ENCODE results near the gene RABGAP1.

The RABGAP1 gene

GRCh38 chr9:122936464-122936863, 4.4 kb upstream of the RABGAP1 start:
- DNase-seq (no peak), ATAC-seq (no peak)
- no peaks in the 10 kb centered on the region for H3K9me3 Mint-ChIP-seq
- peaks cover 18% of the 10 kb centered on the region for H3K4me1 Mint-ChIP-seq
- no peak overlapping the region for H3K4me3 Mint-ChIP-seq
- no peaks in the 10 kb centered on the region for H3K27me3 Mint-ChIP-seq
- no peak overlapping the region for H3K27ac Mint-ChIP-seq

- Mint-ChIP-seq H3K4me3 (no peak overlapping the region), H3K27me3 (no peaks in the 10 kb centered on the region), H3K27ac (no peak overlapping the region), H3K9me3 (no peaks in the 10 kb centered on the region), H3K4me1 (peaks cover 22% of the 10 kb centered on the region)
- no peak for DNase-seq
- no peak for ATAC-seq
Measured at GRCh38 chr9:122936883-122937282, 3.9 kb upstream of the RABGAP1 start.

GRCh38 chr9:122939601-122940000, 1.2 kb upstream of the RABGAP1 start:
- peak overlapping the region; percentile 10 to 48 for H3K4me3 Mint-ChIP-seq
- no peak for DNase-seq
- H3K27ac Mint-ChIP-seq, result no peak overlapping the region
- peaks cover 23% of the 10 kb centered on the region for H3K4me1 Mint-ChIP-seq
- H3K27me3 Mint-ChIP-seq, result no peaks in the 10 kb centered on the region
- no peak for ATAC-seq
- no peaks in the 10 kb centered on the region for H3K9me3 Mint-ChIP-seq

- peaks cover 27% of the 10 kb centered on the region for H3K4me1 Mint-ChIP-seq
- H3K4me3 Mint-ChIP-seq, result peak overlapping the region; percentile 94 to 98
- H3K27me3 Mint-ChIP-seq, result no peaks in the 10 kb centered on the region
- H3K9me3 Mint-ChIP-seq, result no peaks in the 10 kb centered on the region
- ATAC-seq (peak; percentile 16), DNase-seq (no peak)
- H3K27ac Mint-ChIP-seq, result peak overlapping the region; percentile 52 to 88
Measured at GRCh38 chr9:122940454-122940748, 419 bp upstream of the RABGAP1 start.

- H3K4me1 Mint-ChIP-seq, result peaks cover 33% of the 10 kb centered on the region
- peak overlapping the region; percentile 94 to 98 for H3K4me3 Mint-ChIP-seq
- DNase-seq, result no peak
- no peaks in the 10 kb centered on the region for H3K27me3 Mint-ChIP-seq
- ATAC-seq, result no peak
- H3K9me3 Mint-ChIP-seq, result no peaks in the 10 kb centered on the region
- H3K27ac Mint-ChIP-seq, result peak overlapping the region; percentile 92 to 96
Measured at GRCh38 chr9:122941582-122942234, 888 bp downstream of the RABGAP1 start.

- peaks cover 58% of the 10 kb centered on the region for H3K4me1 Mint-ChIP-seq
Measured at GRCh38 chr9:122944960-122945888, 4.4 kb downstream of the RABGAP1 start.

GRCh38 chr9:122946461-122947005, 5.7 kb downstream of the RABGAP1 start:
- H3K4me3 Mint-ChIP-seq, result no peak overlapping the region
- ATAC-seq, result no peak
- peaks cover 51% of the 10 kb centered on the region for H3K4me1 Mint-ChIP-seq
- H3K27me3 Mint-ChIP-seq, result no peaks in the 10 kb centered on the region
- no peak for DNase-seq
- no peak overlapping the region for H3K27ac Mint-ChIP-seq
- no peaks in the 10 kb centered on the region for H3K9me3 Mint-ChIP-seq

More at GRCh38 chr9:122944960-122945888, 4.4 kb downstream of the RABGAP1 start:
- H3K4me3 Mint-ChIP-seq, result peak overlapping the region; percentile 20 to 44
- peak overlapping the region; percentile 77 to 91 for H3K27ac Mint-ChIP-seq
- DNase-seq (no peak), ATAC-seq (no peak)
- no peaks in the 10 kb centered on the region for H3K27me3 Mint-ChIP-seq
- no peaks in the 10 kb centered on the region for H3K9me3 Mint-ChIP-seq

- Mint-ChIP-seq H3K4me3 (peak overlapping the region; percentile 2 to 49), H3K9me3 (no peaks in the 10 kb centered on the region), H3K27me3 (no peaks in the 10 kb centered on the region), H3K4me1 (peaks cover 41% of the 10 kb centered on the region), H3K27ac (no peak overlapping the region)
- DNase-seq, result no peak
- peak; percentile 92 for ATAC-seq
Measured at GRCh38 chr9:122948313-122948712, 7.5 kb downstream of the RABGAP1 start.

GRCh38 chr9:122949696-122950095, 8.9 kb downstream of the RABGAP1 start:
- no peak overlapping the region for H3K4me3 Mint-ChIP-seq
- ATAC-seq (no peak), DNase-seq (no peak)
- peak overlapping the region in 1 of 2 donors; percentile 7 for H3K27ac Mint-ChIP-seq
- no peaks in the 10 kb centered on the region for H3K9me3 Mint-ChIP-seq
- peaks cover 48% of the 10 kb centered on the region for H3K4me1 Mint-ChIP-seq
- no peaks in the 10 kb centered on the region for H3K27me3 Mint-ChIP-seq

- Mint-ChIP-seq H3K4me3 (no peak overlapping the region), H3K27me3 (no peaks in the 10 kb centered on the region), H3K9me3 (no peaks in the 10 kb centered on the region), H3K27ac (no peak overlapping the region), H3K4me1 (peaks cover 45% of the 10 kb centered on the region)
- ATAC-seq, result no peak
- no peak for DNase-seq
Measured at GRCh38 chr9:122950263-122950662, 9.4 kb downstream of the RABGAP1 start.

GRCh38 chr9:122951056-122951455, 10.2 kb downstream of the RABGAP1 start:
- DNase-seq (no peak), ATAC-seq (no peak)
- H3K9me3 Mint-ChIP-seq, result no peaks in the 10 kb centered on the region
- H3K4me3 Mint-ChIP-seq, result no peak overlapping the region
- no peaks in the 10 kb centered on the region for H3K27me3 Mint-ChIP-seq
- peaks cover 37% of the 10 kb centered on the region for H3K4me1 Mint-ChIP-seq
- H3K27ac Mint-ChIP-seq, result no peak overlapping the region

GRCh38 chr9:122954253-122954691, 13.5 kb downstream of the RABGAP1 start:
- no peaks in the 10 kb centered on the region for H3K27me3 Mint-ChIP-seq
- ATAC-seq (no peak), DNase-seq (no peak)
- no peak overlapping the region for H3K27ac Mint-ChIP-seq
- H3K4me3 Mint-ChIP-seq, result no peak overlapping the region
- H3K4me1 Mint-ChIP-seq, result peaks cover 15% of the 10 kb centered on the region
- H3K9me3 Mint-ChIP-seq, result no peaks in the 10 kb centered on the region

GRCh38 chr9:122955961-122956360, 15.1 kb downstream of the RABGAP1 start:
- peaks cover 6% of the 10 kb centered on the region for H3K4me1 Mint-ChIP-seq
- no peak overlapping the region for H3K27ac Mint-ChIP-seq
- H3K9me3 Mint-ChIP-seq, result no peaks in the 10 kb centered on the region
- no peaks in the 10 kb centered on the region for H3K27me3 Mint-ChIP-seq
- ATAC-seq (no peak), DNase-seq (no peak)
- no peak overlapping the region for H3K4me3 Mint-ChIP-seq

- no peak overlapping the region for H3K4me3 Mint-ChIP-seq
- no peak for DNase-seq
- H3K4me1 Mint-ChIP-seq, result no peaks in the 10 kb centered on the region
- H3K27ac Mint-ChIP-seq, result no peak overlapping the region
- no peaks in the 10 kb centered on the region for H3K27me3 Mint-ChIP-seq
- no peak for ATAC-seq
- H3K9me3 Mint-ChIP-seq, result no peaks in the 10 kb centered on the region
Measured at GRCh38 chr9:122961139-122961538, 20.3 kb downstream of the RABGAP1 start.

- ATAC-seq, result no peak
- H3K27me3 Mint-ChIP-seq, result no peaks in the 10 kb centered on the region
- no peak for DNase-seq
- no peaks in the 10 kb centered on the region for H3K4me1 Mint-ChIP-seq
- no peak overlapping the region for H3K4me3 Mint-ChIP-seq
- H3K27ac Mint-ChIP-seq, result no peak overlapping the region
- H3K9me3 Mint-ChIP-seq, result no peaks in the 10 kb centered on the region
Measured at GRCh38 chr9:122975196-122975595, 34.4 kb downstream of the RABGAP1 start.

- Mint-ChIP-seq H3K9me3 (no peaks in the 10 kb centered on the region), H3K4me3 (no peak overlapping the region), H3K27me3 (no peaks in the 10 kb centered on the region), H3K4me1 (no peaks in the 10 kb centered on the region), H3K27ac (no peak overlapping the region)
- no peak for DNase-seq
- ATAC-seq, result no peak
Measured at GRCh38 chr9:122978601-122979000, 37.8 kb downstream of the RABGAP1 start.
